Measurements from ENCODE around the gene KHNYN. TPM values are rescaled to one million over a fixed set of nuclear protein-coding genes. Genes with fewer than 3 reads are reported as not detected.

KHNYN gene
- total RNA-seq, 1 experiment from 2014 or later = 33.2 TPM

DNA sequence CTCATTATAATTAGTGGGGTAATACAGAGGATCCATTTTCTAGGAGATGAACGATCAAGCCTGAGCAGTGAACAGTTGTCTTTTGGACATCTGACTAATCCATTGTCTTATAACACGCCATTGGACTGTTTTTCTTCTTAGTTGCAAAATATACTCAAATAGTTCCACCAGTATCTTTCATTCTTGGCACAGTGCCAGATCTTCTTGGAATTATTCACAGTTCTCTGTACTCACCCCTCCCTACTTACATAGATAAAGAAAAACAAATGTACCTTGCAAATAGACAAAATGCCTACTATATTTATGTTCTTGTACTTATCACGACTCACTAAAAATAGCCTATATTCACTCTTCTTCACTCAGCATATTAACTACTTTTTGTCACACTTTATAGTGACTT, 4.0 kb upstream of the KHNYN start:
- no peak for ATAC-seq
- Mint-ChIP-seq H3K27me3 (ENCODE audit: low read depth) (peaks cover 28% of the 10 kb centered on the region), H3K4me3 (no peak overlapping the region), H3K27ac (no peak overlapping the region), H3K36me3 (no peaks in the 10 kb centered on the region), H3K4me1 (peaks cover 19% of the 10 kb centered on the region), H3K9me3 (no peaks in the 10 kb centered on the region)
- TF ChIP-seq GRHL2 (CRISPR knock-in tag; IDR thresholded peaks at IDR 0.05; ENCODE audit: insufficient replicate concordance, severe bottlenecking) = no peak
- TF ChIP-seq, protein P1, sequence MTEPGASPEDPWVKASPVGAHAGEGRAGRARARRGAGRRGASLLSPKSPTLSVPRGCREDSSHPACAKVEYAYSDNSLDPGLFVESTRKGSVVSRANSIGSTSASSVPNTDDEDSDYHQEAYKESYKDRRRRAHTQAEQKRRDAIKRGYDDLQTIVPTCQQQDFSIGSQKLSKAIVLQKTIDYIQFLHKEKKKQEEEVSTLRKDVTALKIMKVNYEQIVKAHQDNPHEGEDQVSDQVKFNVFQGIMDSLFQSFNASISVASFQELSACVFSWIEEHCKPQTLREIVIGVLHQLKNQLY (CRISPR knock-in tag; IDR thresholded peaks at IDR 0.05) = no peak
- TF ChIP-seq, protein P2, sequence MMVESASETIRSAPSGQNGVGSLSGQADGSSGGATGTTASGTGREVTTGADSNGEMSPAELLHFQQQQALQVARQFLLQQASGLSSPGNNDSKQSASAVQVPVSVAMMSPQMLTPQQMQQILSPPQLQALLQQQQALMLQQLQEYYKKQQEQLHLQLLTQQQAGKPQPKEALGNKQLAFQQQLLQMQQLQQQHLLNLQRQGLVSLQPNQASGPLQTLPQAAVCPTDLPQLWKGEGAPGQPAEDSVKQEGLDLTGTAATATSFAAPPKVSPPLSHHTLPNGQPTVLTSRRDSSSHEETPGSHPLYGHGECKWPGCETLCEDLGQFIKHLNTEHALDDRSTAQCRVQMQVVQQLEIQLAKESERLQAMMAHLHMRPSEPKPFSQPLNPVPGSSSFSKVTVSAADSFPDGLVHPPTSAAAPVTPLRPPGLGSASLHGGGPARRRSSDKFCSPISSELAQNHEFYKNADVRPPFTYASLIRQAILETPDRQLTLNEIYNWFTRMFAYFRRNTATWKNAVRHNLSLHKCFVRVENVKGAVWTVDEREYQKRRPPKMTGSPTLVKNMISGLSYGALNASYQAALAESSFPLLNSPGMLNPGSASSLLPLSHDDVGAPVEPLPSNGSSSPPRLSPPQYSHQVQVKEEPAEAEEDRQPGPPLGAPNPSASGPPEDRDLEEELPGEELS (CRISPR knock-in tag; IDR thresholded peaks at IDR 0.05) = no peak
- no peak for TF ChIP-seq ZNF263 (CRISPR knock-in tag; IDR thresholded peaks at IDR 0.05; ENCODE audit: low read depth)
- no peak for TF ChIP-seq E2F1 (CRISPR knock-in tag; IDR thresholded peaks at IDR 0.05)
- TF ChIP-seq NR2C2 (CRISPR knock-in tag; IDR thresholded peaks at IDR 0.05) = no peak
- no peak for TF ChIP-seq RELA (CRISPR knock-in tag; IDR thresholded peaks at IDR 0.05; ENCODE audit: borderline replicate concordance)
- TF ChIP-seq, protein P3, sequence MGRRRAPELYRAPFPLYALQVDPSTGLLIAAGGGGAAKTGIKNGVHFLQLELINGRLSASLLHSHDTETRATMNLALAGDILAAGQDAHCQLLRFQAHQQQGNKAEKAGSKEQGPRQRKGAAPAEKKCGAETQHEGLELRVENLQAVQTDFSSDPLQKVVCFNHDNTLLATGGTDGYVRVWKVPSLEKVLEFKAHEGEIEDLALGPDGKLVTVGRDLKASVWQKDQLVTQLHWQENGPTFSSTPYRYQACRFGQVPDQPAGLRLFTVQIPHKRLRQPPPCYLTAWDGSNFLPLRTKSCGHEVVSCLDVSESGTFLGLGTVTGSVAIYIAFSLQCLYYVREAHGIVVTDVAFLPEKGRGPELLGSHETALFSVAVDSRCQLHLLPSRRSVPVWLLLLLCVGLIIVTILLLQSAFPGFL (CRISPR knock-in tag; IDR thresholded peaks at IDR 0.05; ENCODE audit: borderline replicate concordance) = no peak
- TF ChIP-seq SMAD3 (CRISPR knock-in tag; IDR thresholded peaks at IDR 0.05; ENCODE audit: borderline replicate concordance) = no peak
- no peak for TF ChIP-seq CREB1 (CRISPR knock-in tag; IDR thresholded peaks at IDR 0.05)
- no peak for TF ChIP-seq RORB (CRISPR knock-in tag; IDR thresholded peaks at IDR 0.05)
- DNase-seq (ENCODE audit: low spot score) = no peak
- ChIA-PET POLR2A (no interaction called here), CTCF (interaction anchor here (1.3 to 11.4 kb wide), 4 partner anchors 11 to 117 kb away, joined by 3 to 518 read pairs (median 6); partner anchors contain the start of genes ADCY4 and RIPK3)

DNA sequence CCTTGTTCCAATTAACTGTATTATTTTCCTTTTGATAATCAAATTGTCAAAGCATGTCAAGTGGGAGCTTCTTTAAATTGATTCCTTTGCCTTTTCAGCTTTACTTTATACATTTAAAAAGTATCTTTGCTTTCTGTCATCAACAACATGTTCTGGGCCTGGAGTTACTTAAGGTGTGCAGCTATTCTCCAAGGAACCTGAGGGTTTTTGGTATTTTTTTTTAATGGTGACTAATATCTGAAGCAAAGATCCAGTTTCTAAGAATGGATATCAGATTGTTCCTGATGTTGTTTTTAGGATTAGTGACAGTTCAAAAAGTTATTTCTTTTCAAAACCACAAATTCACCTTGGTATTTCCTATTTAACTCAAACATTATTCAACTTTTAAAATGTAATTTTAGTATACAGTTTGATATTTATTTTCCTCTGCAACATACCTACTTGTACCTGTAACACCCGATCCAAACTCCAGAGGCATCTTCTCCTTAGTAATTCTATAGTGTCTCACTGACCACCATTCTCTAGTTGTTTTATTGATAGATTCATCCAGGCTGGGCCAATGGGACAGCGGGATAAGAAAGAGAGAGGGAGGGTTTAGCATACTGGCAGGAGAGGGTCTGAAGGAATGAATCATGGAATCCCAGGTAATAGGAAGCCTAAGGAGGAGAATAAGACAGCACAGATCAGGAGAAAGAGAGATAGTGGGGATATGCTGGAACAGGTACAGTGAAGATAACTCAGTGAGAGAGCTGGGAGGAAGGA, 3.4 kb upstream of the KHNYN start:
- Mint-ChIP-seq H3K4me1 (peaks cover 25% of the 10 kb centered on the region), H3K4me3 (no peak overlapping the region), H3K27ac (no peak overlapping the region), H3K36me3 (no peaks in the 10 kb centered on the region), H3K9me3 (no peaks in the 10 kb centered on the region), H3K27me3 (ENCODE audit: low read depth) (peaks cover 22% of the 10 kb centered on the region)
- no peak for ATAC-seq
- CTCF ChIA-PET = interaction anchor here (1.1 to 11.4 kb wide), 10 partner anchors 10 to 105 kb away, joined by 3 to 518 read pairs (median 6); partner anchors contain the start of genes ADCY4, NYNRIN, RIPK3 and SDR39U1
- DNase-seq (ENCODE audit: low spot score) = no peak
- POLR2A ChIA-PET = no interaction called here
- TF ChIP-seq ZMAT4 (CRISPR knock-in tag; IDR thresholded peaks at IDR 0.05) = no peak
- no peak for TF ChIP-seq SMAD4 (CRISPR knock-in tag; IDR thresholded peaks at IDR 0.05)
- TF ChIP-seq, protein P4, sequence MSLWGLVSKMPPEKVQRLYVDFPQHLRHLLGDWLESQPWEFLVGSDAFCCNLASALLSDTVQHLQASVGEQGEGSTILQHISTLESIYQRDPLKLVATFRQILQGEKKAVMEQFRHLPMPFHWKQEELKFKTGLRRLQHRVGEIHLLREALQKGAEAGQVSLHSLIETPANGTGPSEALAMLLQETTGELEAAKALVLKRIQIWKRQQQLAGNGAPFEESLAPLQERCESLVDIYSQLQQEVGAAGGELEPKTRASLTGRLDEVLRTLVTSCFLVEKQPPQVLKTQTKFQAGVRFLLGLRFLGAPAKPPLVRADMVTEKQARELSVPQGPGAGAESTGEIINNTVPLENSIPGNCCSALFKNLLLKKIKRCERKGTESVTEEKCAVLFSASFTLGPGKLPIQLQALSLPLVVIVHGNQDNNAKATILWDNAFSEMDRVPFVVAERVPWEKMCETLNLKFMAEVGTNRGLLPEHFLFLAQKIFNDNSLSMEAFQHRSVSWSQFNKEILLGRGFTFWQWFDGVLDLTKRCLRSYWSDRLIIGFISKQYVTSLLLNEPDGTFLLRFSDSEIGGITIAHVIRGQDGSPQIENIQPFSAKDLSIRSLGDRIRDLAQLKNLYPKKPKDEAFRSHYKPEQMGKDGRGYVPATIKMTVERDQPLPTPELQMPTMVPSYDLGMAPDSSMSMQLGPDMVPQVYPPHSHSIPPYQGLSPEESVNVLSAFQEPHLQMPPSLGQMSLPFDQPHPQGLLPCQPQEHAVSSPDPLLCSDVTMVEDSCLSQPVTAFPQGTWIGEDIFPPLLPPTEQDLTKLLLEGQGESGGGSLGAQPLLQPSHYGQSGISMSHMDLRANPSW (CRISPR knock-in tag; conservative IDR thresholded peaks at IDR 0.05; ENCODE audit: low read depth) = no peak
- no peak for TF ChIP-seq ATF2 (CRISPR knock-in tag; IDR thresholded peaks at IDR 0.05; ENCODE audit: borderline replicate concordance, low read depth)
- no peak for TF ChIP-seq ZNF416 (CRISPR knock-in tag; IDR thresholded peaks at IDR 0.05)
- TF ChIP-seq ZNF423 (CRISPR knock-in tag; IDR thresholded peaks at IDR 0.05) = no peak
- TF ChIP-seq E2F1 (CRISPR knock-in tag; IDR thresholded peaks at IDR 0.05) = no peak
- no peak for TF ChIP-seq ZNF263 (CRISPR knock-in tag; IDR thresholded peaks at IDR 0.05; ENCODE audit: low read depth)
- TF ChIP-seq, protein P5, sequence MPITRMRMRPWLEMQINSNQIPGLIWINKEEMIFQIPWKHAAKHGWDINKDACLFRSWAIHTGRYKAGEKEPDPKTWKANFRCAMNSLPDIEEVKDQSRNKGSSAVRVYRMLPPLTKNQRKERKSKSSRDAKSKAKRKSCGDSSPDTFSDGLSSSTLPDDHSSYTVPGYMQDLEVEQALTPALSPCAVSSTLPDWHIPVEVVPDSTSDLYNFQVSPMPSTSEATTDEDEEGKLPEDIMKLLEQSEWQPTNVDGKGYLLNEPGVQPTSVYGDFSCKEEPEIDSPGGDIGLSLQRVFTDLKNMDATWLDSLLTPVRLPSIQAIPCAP (CRISPR knock-in tag; IDR thresholded peaks at IDR 0.05) = no peak
- TF ChIP-seq TP53 (CRISPR knock-in tag; IDR thresholded peaks at IDR 0.05) = no peak
- TF ChIP-seq NFE2L1 (CRISPR knock-in tag; IDR thresholded peaks at IDR 0.05) = no peak

All from WTC11 (cell line).